ENCODE measurements around the gene CTBP1. TPM values are rescaled to one million over a fixed set of nuclear protein-coding genes. Genes with fewer than 3 reads are reported as not detected.
"Not testable (repeated sequence)": the region's sequence is repeated elsewhere in the genome, so short reads cannot be mapped to it uniquely, and the experiment has no call there.

CTBP1 gene
- polyA plus RNA-seq (ENCODE audit: insufficient read length in 4 of 4): 100 to 1,000 TPM; 130 to 166 (median 139) TPM

DNA sequence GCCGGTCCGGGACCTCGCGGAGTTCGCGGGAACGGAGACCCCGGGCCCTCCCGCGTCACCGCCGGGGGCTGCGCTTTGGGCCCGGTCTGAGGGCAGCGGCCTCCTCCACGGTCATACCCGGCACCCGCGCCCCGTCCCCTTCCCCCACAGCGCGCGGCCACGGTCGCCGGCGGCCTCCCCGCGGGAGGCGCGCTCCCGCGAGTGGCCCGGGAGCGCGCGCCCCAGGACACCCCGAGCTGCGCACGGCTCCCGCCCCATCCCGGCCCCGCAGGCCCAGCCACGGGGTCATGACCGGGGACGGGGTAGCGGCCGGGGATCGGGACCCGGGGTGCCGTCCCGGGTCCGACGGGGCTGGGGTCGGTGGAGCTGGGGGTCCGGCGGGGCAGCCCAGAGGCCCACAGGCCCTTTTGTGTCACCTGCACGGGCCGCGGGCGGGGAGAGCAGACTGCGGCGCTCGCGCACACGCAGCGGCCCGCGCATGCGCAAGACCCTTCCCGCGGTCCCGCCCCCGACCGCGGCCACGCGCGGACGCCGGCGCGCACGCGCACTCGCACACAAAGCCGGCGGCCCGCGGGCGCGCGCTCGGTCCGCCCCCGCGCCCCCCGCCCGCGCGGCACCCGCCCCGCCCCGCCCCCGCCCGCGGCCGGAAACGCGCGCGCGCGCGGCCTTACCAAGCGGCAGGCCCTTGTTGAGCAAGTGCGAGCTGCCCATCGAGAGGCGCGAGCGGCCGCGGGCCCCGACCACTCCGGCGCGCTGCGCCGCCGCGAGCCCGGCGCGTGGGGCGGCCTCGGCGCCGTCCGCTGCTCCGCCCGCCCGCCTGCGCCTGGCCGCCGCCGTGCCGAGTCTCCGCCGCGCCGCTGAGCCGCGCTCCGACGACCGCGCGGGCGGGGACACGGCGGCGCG lies at the start of gene CTBP1:
CTBP1 (minus strand) TSS at position 886 of the 903 bp plus-strand sequence. CDS start 7,799 bp downstream, outside the sequence.
- peak; percentile 73 to 83 (median 79) for DNase-seq (ENCODE audit: low read depth in 4 of 4, low spot score in 3 of 4)

DNA sequence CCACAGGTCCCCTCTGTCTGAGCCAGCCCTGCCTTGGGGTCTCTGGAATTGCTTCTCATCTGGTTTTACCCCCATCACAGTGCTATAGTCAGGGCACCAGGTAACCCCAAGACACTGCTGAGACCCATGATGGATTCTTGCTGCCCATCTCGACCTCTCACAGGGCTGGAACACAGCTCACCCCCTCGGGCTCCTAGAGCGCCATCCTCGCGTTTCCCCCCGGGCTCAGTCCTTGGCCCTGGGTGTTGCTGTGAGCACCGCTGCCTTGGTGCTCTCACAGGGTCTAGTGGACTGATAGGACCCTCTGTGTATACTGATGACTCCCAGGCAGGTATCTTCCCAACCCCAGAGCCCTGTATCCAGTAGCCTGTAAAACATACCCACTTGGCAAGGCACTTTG lies 49.5 kb upstream of the CTBP1 start:
- no peak for DNase-seq (ENCODE audit: low read depth in 4 of 4, low spot score in 3 of 4)

GRCh38 chr4:1297456-1298325 lies 48.8 kb upstream of the CTBP1 start:
- DNase-seq (ENCODE audit: low read depth in 4 of 4, low spot score in 3 of 4): no peak

- DNase-seq (ENCODE audit: low read depth in 4 of 4, low spot score in 3 of 4): no peak
Measured at GRCh38 chr4:1297023-1297395, 48.1 kb upstream of the CTBP1 start.

GRCh38 chr4:1296324-1297022 lies 47.5 kb upstream of the CTBP1 start:
- DNase-seq (ENCODE audit: low read depth in 4 of 4, low spot score in 3 of 4): no peak

DNA sequence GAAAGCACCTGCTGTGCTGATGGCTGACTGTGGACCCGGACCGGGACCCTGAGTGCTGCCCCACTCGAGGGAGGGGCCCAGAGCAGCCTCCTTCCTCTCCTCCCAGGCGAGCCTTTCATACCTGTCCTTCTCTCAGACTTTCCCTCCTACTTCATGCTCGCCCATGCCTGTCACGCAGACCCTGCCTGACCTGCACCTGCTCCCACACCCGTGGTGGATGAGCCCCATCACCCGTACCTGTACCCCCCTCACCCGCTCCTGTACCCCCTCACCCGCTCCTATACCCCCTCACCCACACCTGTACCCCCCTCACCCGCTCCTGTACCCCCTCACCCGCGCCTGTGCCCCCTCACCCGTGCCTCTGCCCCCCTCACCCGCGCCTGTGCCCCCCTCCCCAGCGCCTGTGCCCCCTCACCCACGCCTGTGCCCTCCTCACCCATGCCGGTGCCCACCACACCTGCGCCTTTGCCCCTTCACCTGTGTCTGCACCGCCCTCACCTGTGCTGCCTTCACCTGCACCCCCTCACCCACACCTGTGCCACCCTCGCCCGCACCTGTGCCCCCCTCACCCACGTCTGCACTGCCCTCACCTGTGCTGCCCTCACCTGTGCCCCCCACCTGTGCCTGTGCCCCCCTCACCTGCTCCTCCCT lies 46.6 kb upstream of the CTBP1 start:
- no peak for DNase-seq (ENCODE audit: low read depth in 4 of 4, low spot score in 3 of 4)

DNA sequence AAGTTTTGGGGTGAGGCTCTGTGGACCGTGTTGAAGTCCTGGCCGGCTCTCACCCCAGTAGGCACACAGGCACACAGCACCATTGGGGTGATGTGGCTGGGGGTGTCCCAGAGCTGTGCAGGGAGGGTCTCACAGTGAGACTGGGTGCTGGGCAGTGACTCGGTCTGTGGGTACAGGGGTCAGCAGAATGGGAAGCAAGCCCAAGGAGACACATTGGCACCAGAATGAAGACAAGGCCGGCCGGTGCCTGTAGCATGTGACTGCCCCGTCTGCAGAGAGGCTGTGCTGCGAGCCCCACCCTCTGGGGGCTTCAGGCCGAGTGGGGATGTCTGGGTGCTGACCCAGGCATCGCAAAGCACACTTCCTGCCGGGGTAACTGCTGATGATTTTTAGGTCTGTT lies 46.0 kb upstream of the CTBP1 start:
- no peak for DNase-seq (ENCODE audit: low read depth in 4 of 4, low spot score in 3 of 4)

GRCh38 chr4:1294424-1294823 lies 45.5 kb upstream of the CTBP1 start:
- no peak for DNase-seq (ENCODE audit: low read depth in 4 of 4, low spot score in 3 of 4)

DNA sequence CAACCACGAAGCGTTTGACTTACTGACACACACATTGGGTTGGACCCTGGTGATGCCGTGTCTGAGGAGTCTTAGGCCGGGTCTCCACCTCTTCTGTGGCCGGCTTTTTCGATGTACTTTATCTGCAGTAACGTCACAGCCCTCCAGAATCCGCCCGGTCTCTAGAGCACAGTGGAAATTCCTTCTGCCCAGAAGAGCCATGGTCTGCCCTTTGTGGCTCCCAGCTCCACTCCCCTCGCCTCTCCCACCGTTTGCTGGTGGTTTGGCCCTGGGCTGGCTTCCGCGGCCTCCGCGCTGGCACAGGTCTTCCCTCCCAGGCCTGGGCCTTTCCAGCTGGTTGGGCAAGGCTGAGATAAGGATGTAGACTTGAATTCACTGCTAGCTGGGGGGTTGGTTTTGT lies 45.1 kb upstream of the CTBP1 start:
- DNase-seq (ENCODE audit: low read depth in 4 of 4, low spot score in 3 of 4): no peak

- no peak for DNase-seq (ENCODE audit: low read depth in 4 of 4, low spot score in 3 of 4)
Measured at GRCh38 chr4:1293531-1293941, 44.6 kb upstream of the CTBP1 start.

- DNase-seq (ENCODE audit: low read depth in 4 of 4, low spot score in 3 of 4): not testable (repeated sequence)
Measured at GRCh38 chr4:1292703-1293011, 43.7 kb upstream of the CTBP1 start.

DNA sequence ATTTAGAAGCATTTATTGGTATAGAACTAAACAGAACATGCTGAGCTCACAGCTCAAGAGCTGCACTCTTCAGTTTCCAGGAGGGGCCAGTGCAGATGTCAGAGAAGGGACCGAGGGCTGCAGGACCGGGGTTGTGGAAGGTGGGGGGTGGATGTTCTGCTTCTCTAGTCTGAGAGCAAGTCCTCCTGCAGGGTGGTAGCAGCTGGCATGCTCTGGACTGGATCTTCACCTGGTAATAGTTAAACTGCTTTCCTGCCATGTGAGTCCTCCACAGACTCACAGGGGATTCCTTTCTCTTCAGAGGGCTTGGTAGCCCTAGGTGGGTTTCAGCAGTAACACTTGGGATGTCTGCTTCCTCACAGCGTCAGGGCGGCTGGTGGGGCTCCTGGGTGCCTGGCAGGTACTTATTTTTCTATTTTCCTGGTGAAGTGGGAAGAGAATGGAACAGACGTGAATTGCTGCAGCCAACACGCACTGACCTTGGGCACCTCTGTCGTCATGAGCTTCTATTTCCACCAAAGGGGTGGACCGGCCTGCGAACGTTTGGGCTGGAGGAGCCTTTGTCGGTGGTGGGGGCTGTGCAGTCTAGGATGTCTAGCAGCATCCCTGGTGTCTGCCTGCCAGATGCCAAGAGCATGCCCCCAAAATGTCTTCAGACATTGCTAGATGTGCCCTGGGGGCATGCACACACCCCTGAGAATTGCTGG lies 43.2 kb upstream of the CTBP1 start:
- no peak for DNase-seq (ENCODE audit: low read depth in 4 of 4, low spot score in 3 of 4)

GRCh38 chr4:1291091-1291490 lies 42.2 kb upstream of the CTBP1 start:
- DNase-seq (ENCODE audit: low read depth in 4 of 4, low spot score in 3 of 4): no peak

- peak in 1 of 4 donors; percentile 10 for DNase-seq (ENCODE audit: low read depth in 4 of 4, low spot score in 3 of 4)
Measured at GRCh38 chr4:1290165-1290977, 41.4 kb upstream of the CTBP1 start.

DNA sequence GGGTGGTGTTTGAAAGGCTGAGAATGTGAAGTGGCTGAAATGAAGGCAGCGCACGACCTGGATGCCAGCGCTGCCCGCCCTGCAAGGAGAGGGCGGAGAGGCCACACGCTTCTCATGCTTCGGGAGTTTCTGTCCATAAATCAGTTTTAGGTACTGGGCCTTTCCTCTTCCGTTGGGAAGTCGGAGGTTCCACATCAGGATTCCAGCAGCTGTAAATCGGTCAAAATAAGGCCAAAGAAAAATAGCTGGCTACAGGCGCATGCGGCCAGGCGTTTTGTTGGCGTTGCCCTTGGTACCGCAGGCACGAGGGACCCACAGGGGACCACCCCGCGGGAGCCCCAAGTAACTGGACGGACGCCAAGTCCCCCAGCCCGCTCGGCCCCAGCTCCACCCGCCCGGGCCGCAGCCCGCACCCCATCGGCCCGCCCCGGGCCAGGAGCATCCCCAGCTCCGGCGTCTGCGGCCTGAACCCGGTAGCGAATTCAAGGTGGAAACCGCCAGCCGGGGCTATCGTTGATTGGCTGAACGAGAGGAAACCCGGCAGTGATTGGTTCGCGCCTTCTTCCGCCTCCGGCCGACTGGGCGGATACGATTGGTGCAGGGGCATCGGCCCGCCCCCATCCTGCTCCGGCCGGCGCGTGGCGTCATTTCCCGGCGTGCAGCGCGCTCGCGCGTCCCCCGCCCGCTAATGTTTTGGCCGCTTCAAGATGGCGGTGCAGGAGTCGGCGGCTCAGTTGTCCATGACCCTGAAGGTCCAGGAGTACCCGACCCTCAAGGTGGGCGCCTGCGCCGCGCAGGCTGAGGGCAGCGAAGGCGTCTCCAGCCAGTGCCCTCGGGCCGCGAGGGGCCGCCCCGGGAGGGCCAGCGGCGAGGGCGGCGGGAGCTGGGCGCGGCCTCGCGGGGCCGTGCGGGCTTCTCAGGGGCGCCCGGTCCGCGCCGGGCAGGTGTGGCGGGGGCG lies 40.6 kb upstream of the CTBP1 start, which contains the start of gene MAEA:
MAEA (plus strand) TSS at position 685 of the 958 bp plus-strand sequence; CDS start at position 708, 23 bp downstream.
- DNase-seq (ENCODE audit: low read depth in 4 of 4, low spot score in 3 of 4): peak; percentile 90 to 94 (median 93)

DNA sequence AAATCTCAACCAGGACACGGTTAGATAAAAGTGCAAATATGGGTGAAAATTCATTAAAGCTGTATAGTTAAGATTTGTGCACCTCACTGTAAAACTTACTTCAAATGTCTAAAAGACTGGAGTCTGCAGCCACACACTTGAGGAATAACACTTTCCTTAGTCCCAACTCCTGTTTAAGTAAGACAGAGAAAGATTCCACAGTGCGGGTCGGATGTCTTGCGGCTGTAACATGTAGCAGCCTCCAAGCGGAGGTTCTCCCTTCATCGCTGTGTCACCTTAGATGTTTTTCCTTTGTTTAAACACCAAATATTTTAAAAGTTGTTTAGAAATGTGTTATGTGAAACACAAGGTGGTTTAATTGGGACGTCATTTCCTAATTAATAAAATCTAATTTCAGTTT lies 39.9 kb upstream of the CTBP1 start:
- no peak for DNase-seq (ENCODE audit: low read depth in 4 of 4, low spot score in 3 of 4)

- DNase-seq (ENCODE audit: low read depth in 4 of 4, low spot score in 3 of 4): no peak
Measured at GRCh38 chr4:1285790-1286553, 37.0 kb upstream of the CTBP1 start.
